HG03045 (cell line): Measurements from ENCODE around the gene TMEM200B.
"Not testable (repeated sequence)": the region's sequence is repeated elsewhere in the genome, so short reads cannot be mapped to it uniquely, and the experiment has no call there.

Experiments
- ATAC-seq: cut with Tn5 transposase; IDR thresholded peaks from one replicate; pipeline ENCODE4 v1.9.1; 2021; ENCODE audit warnings: mild to moderate bottlenecking, moderate library complexity; ENCODE audit not compliant: unreplicated experiment

Gene TMEM200B

DNA sequence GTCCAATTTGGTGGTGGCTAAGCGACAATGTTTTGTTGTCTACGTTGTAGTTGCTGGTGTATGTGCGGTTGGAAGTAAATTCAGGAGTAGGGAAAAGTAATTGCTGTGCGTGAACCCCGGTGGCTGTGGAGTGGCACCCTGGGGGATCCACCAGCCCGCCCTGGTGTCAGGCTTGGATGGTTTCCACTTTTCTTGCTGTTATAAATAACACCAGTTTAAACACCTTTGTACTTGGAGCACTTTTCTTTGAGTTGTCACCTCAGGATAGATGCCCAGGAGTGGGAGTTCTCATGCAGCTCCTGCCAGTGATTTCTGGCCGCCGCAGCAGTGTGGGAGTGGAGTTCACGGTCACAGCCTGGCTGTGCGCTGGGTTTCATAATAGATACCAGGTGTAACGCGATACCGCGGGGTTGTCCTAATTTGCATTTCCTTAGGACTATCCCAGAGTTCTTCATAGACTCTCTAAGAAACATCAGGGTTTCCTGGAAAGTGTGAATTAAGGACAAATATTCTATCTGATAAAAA is 12.8 kb upstream of the TMEM200B start:
- ATAC-seq, result no peak

DNA sequence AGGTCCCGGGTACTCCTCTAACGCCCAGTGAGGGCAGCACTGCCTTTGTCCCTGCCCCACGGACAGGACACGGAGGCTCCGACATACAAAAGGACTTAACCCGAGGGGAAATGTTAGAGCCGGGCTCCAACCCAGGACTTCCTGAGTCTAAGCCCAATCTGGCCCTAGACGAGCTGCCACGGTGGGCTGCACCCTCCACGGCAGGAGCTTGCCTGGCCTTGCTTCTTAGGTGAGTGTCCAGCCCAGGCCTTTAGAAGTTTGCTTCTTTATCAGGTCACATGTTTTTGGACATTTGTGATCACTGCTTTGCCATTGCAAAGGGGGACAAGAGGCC is 11.0 kb upstream of the TMEM200B start:
- ATAC-seq, result no peak

DNA sequence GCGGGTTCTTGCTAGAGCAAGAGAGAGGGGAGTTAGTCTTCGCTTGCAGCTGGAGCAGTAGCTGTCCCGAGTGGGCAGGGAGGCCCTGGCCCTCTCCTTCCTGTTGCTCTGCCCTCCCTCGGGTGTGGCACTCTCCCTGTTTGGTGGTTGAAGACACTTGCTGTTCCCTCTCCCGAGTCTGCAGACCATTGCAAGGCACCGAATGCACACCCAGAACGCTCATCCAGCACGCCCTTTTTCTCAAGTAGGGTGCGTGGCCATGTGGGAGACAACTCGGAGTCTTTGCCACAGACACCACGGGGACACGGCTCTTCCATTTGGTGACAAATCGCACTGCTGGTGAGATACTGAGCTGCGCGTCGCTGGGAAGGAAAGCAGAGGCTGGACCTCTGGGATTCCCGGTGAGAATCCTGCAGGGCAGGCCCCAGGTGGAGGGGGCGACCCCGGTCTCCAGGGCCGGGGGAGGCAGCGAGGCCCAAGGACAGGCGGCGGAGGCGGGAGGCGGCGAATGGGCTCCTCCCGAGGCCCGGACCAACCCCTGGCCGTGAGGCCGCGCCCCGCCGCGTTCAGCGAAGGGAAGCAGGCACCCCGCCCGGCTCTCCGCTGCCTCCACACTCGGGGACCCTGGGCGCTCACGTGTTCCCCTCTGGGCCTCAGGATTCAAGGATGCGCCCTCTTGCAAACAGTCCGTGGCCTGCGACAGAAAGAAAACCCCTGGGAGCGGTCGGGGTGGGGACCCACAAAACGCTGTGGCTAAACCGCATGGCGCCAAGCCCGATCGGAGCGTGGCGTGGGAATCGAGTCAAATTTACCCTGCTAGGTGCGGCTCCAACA is 10.4 kb upstream of the TMEM200B start:
- ATAC-seq, result no peak

DNA sequence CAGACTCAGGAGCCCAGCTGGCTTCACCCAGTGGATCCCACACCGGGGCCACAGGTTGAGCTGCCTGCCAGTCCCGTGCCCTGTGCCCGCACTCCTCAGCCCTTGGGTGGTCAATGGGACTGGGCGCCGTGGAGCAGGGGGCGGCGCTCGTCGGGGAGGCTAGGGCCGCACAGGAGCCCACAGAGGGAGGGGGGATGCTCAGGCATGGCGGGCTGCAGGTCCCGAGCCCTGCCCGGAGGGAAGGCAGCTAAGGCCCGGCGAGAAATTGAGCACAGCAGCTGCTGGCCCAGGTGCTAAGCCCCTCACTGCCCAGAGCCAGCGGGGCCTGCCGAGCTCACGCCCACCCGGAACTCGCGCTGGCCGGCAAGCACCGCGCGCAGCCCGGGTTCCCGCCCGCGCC is 7.4 kb upstream of the TMEM200B start:
- not testable (repeated sequence) for ATAC-seq

DNA sequence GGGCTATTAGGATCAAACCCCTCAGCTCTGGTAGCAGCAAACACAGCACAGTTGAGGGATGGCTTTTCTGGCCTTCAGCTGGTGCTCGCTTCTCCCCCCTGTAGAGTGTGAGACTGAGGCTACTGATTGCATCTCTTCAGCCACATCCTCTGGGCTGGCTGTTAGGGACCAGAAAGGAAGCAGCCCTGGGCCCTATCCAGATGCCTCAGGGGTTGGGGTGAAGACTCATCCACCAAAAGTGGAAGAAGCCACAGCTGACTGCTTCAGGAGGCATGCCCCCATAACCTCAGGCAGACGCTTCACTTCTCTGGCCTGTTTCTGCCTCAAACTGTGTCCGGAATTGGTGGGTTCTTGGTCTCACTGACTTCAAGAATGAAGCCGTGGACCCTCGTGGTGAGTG is 6.2 kb upstream of the TMEM200B start:
- no peak for ATAC-seq

DNA sequence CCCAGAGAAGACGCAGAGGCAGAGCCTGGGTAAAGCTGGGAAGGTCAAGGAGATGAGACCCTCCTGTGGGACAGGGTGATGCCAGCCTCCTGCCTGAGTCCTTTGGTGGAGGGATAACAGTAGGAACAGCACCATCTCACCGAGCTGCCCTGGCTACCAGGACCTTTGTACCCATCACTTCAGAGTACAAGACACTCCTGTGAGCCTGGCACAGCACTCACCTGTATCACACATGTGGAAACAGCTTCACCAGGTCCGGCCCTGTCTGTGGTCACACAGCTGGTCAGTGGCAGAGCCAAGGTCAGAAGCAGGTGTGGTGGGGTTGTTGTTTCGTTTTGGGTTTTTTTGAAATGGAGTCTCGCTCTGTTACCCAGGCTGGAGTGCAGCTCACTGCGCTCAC is 5.0 kb upstream of the TMEM200B start:
- ATAC-seq, result no peak

DNA sequence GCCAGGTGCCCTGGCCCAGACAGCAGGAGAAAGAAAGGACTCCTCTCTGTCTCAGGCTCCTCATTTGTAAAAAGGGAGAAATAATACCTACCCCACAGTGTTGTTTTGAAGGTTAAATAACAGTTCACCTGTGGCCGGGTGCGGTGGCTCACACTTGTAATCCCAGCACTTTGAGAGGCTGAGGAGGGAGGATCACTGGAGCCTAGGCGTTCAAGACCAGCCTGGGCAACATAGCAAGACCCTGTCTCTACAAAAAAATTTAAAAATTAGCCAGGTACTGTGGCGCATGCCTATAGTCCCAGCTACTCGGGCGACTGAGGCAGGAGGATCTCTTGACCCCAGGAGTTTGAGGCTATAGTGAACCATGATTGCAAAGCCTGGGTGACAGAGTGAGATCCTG is 2.5 kb upstream of the TMEM200B start:
- no peak for ATAC-seq

DNA sequence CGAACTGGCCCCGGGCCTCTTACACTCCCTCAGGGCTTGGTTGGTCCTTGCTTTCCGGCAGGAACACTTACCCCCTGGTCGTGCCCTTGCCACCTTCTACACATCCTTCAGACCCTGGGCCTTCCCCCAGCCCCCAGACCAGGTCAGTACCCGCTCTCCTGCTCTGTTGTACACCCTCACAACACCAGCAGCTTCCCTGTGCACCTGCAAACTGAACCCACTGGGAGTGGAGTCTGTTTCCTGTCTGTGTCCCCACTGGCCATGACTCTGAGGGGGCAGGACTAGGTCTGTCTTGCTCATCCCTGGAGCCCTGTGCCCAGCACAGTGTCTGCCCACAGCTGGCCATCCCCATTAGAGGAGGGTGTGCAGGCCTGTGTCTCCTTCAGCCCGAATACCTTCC is 2.1 kb upstream of the TMEM200B start:
- no peak for ATAC-seq

DNA sequence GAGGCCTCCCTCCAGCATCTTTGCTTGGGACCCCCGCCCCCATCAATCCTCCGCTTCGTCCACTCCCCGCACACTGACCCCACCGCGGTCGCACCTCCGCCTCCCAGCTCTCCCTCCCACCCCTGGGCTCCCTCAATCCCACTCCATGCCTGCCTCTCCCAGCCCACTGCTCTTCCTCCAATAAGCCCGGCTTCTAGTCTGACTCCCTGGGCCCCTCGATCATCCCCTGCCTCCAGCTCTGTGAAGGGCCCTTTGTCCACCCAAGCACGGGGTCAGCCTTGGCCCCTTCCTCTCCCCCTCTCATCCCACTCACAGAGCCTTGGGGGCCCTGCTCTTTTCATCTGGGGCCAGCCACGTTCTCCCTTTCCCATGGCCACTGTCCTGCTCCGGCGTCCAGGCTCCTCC is 1.5 kb upstream of the TMEM200B start:
- no peak for ATAC-seq

DNA sequence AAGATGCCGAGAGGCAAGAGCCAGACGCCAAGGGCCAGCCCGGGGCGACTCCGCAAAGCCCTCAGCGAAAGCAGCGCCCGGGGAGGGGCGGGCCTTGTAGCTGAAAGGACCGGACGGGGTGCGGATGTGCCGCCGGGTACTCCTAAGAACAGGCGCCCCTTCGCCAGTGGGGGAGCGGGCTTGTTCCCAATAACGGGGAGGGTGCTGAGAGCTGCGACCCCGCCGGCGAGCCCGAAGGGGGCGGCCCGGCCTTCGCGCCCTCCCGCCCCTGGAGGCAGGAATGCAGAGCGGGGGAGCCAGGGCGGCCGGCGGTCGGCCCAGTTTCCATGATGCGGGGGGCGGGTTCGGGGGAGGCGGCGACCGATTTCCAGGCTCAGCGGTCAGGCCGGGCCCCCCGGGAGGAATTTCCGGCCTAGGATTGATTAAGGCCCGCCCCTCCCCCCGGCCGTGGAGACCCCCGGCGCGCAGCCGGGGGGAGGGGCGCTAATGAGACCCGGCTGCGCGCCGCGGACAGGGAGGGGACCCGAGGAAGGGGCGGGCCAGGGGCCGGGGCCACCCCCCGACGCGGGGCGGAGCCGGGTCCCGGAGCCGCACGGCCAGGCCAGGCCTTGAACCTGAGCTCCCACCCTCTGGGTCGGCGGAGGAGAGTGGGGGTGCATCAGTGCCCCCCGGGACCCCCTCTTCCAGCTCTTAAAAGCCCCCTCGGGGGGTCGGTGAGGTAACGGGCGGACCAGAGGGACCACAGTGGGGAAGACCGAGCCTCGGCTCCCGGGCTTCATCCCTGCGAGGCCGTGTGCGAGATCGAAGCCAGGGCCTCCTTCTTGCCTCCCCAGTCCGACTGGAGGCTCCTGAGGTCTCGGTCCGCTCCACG is 898 bp upstream of the TMEM200B start:
- no peak for ATAC-seq

DNA sequence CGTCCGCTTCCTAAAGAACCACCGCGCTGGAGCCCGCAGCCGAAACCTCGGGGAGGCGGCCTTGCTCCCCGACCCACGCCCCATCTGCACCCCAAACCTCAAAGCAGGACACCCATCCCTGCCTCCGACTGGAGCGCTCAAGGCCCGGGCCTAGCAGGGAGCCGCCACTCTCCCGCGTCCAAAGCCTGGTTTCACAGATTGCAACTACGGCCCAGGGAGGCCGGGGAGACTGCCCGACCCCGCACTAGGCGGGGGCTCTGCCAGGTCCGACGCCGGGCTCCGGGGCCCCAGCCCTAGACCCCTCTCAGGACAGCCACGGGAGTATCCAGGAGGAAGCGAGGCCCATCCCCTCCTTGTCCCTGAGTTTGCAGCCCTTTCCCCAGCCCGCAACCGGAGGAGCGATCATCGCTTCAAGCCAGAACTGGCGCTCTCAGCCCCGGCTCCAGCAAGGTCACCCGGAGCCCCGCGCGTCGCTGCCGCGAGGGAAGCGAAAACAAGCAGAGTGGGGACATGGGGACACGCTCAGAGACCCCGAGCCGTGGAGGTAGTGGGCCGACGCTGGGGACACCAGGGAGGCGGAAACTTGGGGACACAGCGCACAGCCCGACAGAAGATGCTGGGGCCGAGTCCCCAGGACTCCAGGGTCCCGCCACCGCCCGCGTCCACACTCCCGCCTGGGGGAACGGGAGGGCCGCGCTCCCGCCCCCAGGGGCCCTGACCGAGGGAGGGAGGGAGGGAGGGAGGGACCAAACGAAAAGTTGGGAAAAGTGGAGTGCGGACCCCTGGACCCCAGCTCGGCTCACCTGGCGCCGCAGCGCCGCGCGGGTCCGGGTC is 433 bp downstream of the TMEM200B start:
- ATAC-seq, result no peak

DNA sequence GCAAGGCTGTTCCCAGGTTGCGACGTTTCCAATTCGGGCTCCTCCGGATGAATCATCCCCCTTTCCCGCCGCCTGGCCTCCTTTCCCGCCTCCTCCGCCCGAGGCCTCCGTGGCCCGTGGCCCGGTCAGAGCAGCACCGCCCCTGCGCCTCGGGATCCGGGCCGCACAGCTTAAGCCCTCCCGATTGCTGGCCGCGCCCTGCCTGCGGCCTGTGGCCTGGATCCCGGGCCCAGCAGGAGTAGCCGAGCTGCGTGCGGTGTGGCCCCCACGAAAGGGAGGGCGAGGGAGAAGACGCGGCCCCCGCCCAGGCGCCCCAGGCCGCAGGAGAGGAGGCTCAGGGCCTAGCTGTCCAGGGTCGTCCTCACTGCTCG is 1.0 kb downstream of the TMEM200B start:
- no peak for ATAC-seq

DNA sequence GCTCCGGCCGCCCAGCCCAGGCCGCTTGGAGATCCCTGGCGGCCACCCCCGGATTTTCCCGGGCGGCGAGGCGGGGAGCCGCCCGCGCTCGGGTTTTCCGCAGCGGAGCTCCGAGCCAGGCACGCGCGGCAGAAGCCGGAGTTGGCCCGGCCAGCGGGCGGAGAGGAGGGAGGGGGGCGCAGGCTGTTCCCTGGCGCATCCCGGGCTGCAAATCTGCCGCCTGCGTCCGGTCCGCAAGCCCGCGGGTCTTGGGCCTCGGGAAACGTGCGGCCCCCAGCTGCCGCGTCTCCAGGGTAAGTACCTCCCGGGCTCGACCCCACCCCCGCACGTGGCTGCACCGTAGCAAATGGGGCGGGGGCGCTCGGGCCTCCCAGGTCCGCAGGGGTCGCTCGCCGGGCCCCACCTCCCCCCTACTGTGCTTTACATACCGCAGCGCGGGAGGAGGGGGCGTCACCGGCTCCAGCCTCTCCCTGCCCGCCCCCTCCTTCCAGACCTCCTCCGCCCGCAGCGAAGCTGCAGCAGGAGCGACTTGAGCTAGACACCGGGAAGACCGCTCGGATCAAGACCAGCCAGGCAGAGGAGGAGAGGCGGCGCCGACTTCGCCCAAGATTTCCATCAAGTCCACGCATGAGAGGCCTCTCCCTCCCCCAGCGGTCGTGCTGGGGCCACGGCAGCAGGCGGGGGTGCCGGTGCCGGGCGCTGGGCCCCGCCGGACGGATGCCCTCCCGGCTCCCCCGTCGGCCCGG is 1.6 kb downstream of the TMEM200B start:
- ATAC-seq, result no peak

DNA sequence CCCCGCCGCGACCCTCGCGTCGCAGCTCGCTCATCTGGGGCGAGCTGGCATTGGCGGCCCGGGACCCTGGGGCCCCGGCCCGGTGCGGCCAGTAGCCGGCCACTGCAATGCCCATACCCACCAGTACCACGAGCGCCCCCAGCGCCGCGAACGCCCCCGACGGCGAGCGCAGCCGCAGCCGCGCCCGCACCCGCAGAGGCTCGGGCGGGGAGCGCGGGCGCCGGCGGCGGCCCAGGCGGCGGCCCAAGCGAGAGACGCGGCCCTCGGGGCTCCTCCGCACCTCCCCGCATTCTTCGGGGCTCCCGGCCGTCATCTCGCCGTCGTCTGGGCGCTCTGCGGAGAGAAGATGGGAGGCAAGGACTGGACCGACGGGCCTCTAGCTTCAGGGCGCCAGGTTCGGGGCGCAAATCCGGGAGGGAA is 2.2 kb downstream of the TMEM200B start:
- no peak for ATAC-seq

DNA sequence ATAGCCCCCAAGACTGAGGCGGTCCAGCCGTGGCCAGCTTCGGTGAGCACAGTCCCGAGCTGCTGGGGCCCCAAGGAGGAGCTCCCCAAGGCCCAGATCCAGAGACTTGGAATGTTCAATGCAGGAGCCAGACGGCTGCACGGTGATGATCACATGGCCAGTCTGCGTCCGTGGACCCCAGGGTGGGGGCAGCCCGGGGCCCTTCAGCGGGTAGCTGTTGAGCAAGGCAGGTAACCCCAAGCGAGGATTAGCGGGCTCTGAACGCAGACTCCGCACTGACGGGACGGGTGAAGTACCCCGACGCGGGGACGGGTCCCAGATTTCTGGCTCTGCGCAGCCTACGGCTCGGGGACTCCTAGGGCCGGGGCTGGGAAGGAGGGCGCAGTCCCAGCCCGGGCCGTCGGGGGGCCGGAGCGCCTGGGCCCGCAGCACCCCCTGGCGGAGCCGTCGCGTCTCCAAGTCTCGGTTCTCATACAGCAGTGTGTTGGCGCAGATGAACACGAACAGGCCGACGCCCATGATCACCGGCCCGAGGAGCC is 2.7 kb downstream of the TMEM200B start:
- ATAC-seq, result no peak

DNA sequence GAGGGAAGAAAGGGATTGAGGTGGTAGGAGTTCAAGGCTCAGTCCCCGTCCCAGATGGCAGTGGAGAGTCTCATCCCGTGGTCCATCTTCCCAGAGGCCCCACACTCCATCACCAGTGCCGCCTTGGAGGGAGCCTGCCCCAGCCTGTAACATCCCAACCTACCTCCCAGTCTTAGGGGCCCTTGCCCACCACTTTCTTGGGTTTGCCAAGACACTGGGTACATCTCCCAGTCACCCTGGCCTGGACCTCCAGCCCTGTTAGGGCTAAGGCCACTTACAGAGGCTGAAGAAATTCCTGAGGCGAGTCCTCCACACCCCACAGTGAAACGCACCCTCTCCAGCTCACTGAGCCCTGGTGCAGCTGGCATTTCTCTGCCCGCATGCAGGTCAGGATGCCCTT is 3.3 kb downstream of the TMEM200B start:
- ATAC-seq, result no peak

DNA sequence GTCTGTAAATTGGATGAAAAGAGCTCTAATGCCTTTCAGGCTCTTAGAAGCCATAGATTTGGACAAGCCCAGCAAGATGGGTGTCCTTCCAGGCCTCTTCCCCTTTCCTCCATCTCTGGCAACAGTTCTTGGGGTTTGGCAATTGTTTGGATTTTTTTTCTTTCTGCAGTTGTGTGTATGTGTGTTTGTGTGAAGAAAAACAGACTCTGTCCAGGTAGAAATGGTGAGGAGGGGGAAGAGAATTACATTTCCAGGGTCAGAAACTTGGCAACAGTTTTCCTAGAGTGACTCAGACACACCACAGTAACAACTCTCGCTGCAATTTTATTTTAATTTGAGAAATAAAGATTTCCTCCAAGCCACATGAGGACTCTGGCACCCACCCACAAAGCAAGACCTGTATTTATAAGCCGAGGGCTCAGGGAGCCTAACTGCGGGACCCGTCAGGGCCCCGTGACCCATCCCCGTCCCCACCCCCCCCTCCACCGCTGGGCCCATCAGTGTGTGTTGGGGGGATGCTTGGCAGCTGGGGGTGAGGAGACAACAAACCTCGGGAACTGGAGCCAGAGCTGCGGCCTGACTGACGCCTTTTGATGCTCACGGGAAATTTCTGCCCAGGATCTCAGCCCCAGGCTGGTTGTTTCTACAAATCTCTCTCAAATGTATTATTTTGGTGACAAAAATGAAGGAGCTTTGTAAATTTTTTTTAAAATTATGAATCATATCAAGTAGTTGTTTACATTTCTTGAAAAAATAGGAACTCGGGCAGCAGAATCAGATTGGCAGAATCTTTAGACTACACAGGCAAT is 4.4 kb downstream of the TMEM200B start:
- no peak for ATAC-seq

DNA sequence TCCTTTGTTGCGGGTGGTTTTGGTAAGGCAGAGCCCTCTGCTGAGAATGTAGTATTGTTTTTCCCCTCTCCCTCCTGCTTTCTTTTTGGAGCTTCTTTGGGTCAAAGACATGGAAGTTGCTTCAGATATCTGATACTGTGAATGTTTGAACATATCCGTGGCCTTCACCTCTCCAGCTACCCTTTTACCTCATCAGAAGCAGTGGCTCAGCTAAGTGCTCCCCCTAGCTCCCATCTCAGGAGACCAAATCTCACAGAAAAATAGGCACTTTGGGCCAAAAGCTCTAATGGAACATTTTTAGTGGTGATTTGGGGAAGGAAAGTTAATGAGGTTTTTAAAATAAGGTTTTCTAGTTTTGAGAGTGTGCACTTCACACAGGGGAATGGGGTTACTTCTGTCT is 6.3 kb downstream of the TMEM200B start:
- ATAC-seq, result no peak

DNA sequence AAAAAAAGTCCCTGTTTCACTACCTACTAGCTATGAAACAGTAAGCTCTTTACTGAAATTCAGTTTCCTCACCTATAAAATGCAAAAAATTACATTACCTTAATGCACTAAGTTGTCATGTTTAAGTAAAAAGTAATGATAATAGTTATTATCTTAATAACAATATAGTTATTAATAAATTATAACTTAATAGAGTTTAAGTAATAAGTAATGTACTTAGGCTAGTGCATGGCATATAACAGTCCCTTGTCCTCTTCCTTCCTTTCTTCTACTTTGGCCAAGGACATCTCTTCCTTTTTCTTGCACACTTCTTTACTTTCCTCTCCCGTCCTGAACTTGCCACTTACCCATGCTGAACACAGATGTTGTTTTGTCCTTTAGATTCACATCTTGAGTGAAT is 9.0 kb downstream of the TMEM200B start:
- no peak for ATAC-seq
